ENCODE measurements around the gene HIGD2A. TPM values are rescaled to one million over a fixed set of nuclear protein-coding genes. Genes with fewer than 3 reads are reported as not detected.

The HIGD2A gene
- total RNA-seq, 6 donors from 2014 or later, result 46.5 to 108 (median 93.6) TPM

DNA sequence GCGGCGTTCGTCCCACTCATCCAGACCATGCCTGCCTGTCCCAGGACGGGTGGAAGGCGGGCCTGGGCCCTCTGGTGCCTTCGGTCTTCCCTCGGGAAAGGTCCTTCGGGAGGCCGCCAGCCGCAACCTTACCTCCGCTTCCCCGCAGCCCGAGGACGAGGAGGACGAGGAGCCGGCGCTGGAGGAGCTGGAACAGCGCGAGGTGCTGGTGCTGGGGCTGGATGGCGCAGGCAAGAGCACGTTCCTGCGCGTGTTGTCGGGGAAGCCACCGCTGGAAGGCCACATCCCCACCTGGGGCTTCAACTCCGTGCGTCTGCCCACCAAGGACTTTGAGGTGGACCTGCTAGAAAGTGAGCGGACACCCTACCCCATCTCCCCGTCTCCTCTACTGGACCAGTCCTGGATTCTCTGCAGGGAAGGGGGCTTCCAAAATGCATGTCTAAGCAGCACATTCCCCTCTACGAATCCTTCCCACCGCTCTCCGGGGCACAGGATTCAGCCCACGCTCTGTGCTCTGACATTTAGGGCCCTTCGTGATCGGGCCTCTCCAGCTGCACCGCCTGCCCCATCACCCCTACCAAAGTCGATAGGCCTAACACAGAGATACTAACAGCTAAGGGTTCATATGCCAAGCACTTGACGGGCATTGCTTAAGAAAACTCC is 22.2 kb upstream of the HIGD2A start:
- peaks cover 0 to 6% (median 0%) of the 10 kb centered on the region in 4 donors for H3K27me3 ChIP-seq
- WGBS, 2 donors, result 74 to 88% methylated on average over 16 to 38 of the region's 38 CpGs
- ATAC-seq (ENCODE audit: low FRiP score in 2 of 2) (no peak), DNase-seq (no peak)
- no peaks in the 10 kb centered on the region for H3K9me3 ChIP-seq
- H3K4me1 ChIP-seq, result peaks cover 11 to 26% (median 20%) of the 10 kb centered on the region in 4 donors
- peak overlapping the region in 1 of 4 donors; percentile 79 for H3K27ac ChIP-seq
- H3K36me3 ChIP-seq, result peaks cover 0 to 13% (median 3%) of the 10 kb centered on the region in 4 donors
- TF ChIP-seq POLR2A (IDR thresholded peaks at IDR 0.05), result no peak
- no peak for TF ChIP-seq POLR2AphosphoS5 (IDR thresholded peaks at IDR 0.05)
- TF ChIP-seq EP300 (IDR thresholded peaks at IDR 0.05), result no peak
- H3K4me3 ChIP-seq, result peak overlapping the region; percentile 72 to 89 (median 84)

GRCh38 chr5:176368726-176369125 is 19.8 kb upstream of the HIGD2A start:
- peaks cover 11 to 20% (median 16%) of the 10 kb centered on the region in 4 donors for H3K4me1 ChIP-seq
- peaks cover 0 to 20% (median 3%) of the 10 kb centered on the region in 4 donors for H3K36me3 ChIP-seq
- WGBS, 2 donors, result 93 to 98% methylated on average over 8 to 13 of the region's 13 CpGs
- H3K27me3 ChIP-seq, result peaks cover 0 to 6% (median 0%) of the 10 kb centered on the region in 4 donors
- TF ChIP-seq POLR2A (IDR thresholded peaks at IDR 0.05), result no peak
- TF ChIP-seq, protein P1, sequence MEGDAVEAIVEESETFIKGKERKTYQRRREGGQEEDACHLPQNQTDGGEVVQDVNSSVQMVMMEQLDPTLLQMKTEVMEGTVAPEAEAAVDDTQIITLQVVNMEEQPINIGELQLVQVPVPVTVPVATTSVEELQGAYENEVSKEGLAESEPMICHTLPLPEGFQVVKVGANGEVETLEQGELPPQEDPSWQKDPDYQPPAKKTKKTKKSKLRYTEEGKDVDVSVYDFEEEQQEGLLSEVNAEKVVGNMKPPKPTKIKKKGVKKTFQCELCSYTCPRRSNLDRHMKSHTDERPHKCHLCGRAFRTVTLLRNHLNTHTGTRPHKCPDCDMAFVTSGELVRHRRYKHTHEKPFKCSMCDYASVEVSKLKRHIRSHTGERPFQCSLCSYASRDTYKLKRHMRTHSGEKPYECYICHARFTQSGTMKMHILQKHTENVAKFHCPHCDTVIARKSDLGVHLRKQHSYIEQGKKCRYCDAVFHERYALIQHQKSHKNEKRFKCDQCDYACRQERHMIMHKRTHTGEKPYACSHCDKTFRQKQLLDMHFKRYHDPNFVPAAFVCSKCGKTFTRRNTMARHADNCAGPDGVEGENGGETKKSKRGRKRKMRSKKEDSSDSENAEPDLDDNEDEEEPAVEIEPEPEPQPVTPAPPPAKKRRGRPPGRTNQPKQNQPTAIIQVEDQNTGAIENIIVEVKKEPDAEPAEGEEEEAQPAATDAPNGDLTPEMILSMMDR (IDR thresholded peaks at IDR 0.05), result no peak
- no peak for TF ChIP-seq EP300 (IDR thresholded peaks at IDR 0.05)
- no peak for TF ChIP-seq POLR2AphosphoS5 (IDR thresholded peaks at IDR 0.05)
- ATAC-seq (ENCODE audit: low FRiP score in 2 of 2) (no peak), DNase-seq (peak in 1 of 2 donors; percentile 67)
- no peak overlapping the region for H3K27ac ChIP-seq
- H3K4me3 ChIP-seq, result no peak overlapping the region
- H3K9me3 ChIP-seq, result no peaks in the 10 kb centered on the region

DNA sequence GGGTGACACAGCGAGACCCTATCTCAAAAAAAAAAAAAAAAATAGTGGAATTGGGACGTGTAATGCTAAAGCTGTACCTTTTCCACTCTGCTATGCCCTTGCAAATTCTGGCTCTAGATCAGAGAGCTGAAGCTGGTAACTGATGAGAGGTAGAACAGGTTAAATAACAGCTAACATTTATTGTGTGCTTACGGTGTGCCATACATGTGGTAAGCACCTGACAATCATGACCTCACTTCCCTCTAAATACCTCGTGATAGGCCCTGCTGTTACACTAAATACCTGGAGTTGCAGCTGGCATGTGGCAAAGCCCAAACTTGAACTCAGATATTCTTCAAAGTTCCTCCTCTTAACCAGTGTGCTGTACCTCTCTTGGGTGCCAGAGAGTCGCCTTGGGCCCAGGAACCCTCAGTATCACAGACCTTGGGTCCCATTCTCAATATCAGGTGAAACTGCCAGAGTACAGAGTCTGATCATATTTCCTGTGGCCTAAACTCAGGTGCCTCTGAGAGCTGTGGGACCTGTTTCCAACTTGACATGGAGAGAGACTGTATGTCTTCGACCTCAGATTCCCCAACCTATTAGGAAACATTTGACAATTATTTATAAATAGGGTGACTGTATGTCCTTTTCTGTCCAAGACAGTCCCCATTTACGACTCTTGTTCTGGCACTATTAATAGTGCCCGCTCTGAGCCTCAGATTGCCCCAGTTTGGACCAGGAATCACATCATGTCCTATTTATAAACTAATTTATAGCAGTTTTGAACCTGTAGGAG is 18.4 kb upstream of the HIGD2A start:
- Histone ChIP-seq H3K4me1 (peaks cover 7 to 13% (median 12%) of the 10 kb centered on the region in 4 donors), H3K4me3 (no peak overlapping the region), H3K9me3 (no peaks in the 10 kb centered on the region), H3K27me3 (peaks cover 0 to 6% (median 0%) of the 10 kb centered on the region in 4 donors), H3K36me3 (peaks cover 0 to 20% (median 3%) of the 10 kb centered on the region in 4 donors), H3K27ac (no peak overlapping the region)
- DNase-seq (no peak), ATAC-seq (ENCODE audit: low FRiP score in 2 of 2) (no peak)
- no peak for TF ChIP-seq POLR2A (IDR thresholded peaks at IDR 0.05)
- TF ChIP-seq, protein P1 (IDR thresholded peaks at IDR 0.05), result no peak
- TF ChIP-seq POLR2AphosphoS5 (IDR thresholded peaks at IDR 0.05), result no peak
- no peak for TF ChIP-seq EP300 (IDR thresholded peaks at IDR 0.05)
- 89% methylated on average over 8 of the region's 8 CpGs for WGBS, 2 donors

- WGBS, 2 donors, result 90 to 94% methylated on average over 12 to 13 of the region's 13 CpGs
- H3K4me3 ChIP-seq, result no peak overlapping the region
- H3K9me3 ChIP-seq, result no peaks in the 10 kb centered on the region
- no peaks in the 10 kb centered on the region for H3K27me3 ChIP-seq
- TF ChIP-seq, protein P1 (IDR thresholded peaks at IDR 0.05), result no peak
- TF ChIP-seq EP300 (IDR thresholded peaks at IDR 0.05) (no peak), POLR2A (IDR thresholded peaks at IDR 0.05) (no peak), POLR2AphosphoS5 (IDR thresholded peaks at IDR 0.05) (no peak)
- peaks cover 0 to 2% (median 0%) of the 10 kb centered on the region in 4 donors for H3K4me1 ChIP-seq
- peak in 1 of 2 donors; percentile 24 for DNase-seq
- peaks cover 0 to 20% (median 3%) of the 10 kb centered on the region in 4 donors for H3K36me3 ChIP-seq
- ATAC-seq (ENCODE audit: low FRiP score in 2 of 2), result peak in 1 of 2 donors; percentile 5
- H3K27ac ChIP-seq, result peak overlapping the region in 1 of 4 donors; percentile 8
Measured at GRCh38 chr5:176371621-176372539, 16.7 kb upstream of the HIGD2A start.
